Measurements from ENCODE around the gene PRKCE.

- TF ChIP-seq, protein P1, sequence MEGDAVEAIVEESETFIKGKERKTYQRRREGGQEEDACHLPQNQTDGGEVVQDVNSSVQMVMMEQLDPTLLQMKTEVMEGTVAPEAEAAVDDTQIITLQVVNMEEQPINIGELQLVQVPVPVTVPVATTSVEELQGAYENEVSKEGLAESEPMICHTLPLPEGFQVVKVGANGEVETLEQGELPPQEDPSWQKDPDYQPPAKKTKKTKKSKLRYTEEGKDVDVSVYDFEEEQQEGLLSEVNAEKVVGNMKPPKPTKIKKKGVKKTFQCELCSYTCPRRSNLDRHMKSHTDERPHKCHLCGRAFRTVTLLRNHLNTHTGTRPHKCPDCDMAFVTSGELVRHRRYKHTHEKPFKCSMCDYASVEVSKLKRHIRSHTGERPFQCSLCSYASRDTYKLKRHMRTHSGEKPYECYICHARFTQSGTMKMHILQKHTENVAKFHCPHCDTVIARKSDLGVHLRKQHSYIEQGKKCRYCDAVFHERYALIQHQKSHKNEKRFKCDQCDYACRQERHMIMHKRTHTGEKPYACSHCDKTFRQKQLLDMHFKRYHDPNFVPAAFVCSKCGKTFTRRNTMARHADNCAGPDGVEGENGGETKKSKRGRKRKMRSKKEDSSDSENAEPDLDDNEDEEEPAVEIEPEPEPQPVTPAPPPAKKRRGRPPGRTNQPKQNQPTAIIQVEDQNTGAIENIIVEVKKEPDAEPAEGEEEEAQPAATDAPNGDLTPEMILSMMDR (IDR thresholded peaks at IDR 0.05 in 2 of 3, conservative IDR thresholded peaks at IDR 0.05 in 1 of 3; ENCODE audit: borderline replicate concordance in 1 of 3, insufficient read depth in 1 of 3, low read depth in 2 of 3, low read length in 2 of 3), result no peak
- TF ChIP-seq POLR2AphosphoS5 (IDR thresholded peaks at IDR 0.05; ENCODE audit: low read depth, low read length), result no peak
- TF ChIP-seq ZBTB33 (IDR thresholded peaks at IDR 0.05; ENCODE audit: extremely low read depth, insufficient replicate concordance, low read length), result no peak
- TF ChIP-seq ZNF274 (IDR thresholded peaks at IDR 0.05; ENCODE audit: low read depth, low read length), result no peak
- no peak for TF ChIP-seq RAD21 (IDR thresholded peaks at IDR 0.05; ENCODE audit: low read depth)
- TF ChIP-seq EGR1 (IDR thresholded peaks at IDR 0.05; ENCODE audit: low read depth), result no peak
Observed at GRCh38 chr2:45881970-45882581, 230.6 kb downstream of the PRKCE start.
